KMS-11 (cell line): ENCODE measurements around the gene STX8.

ENCODE experiments used
- H2AFZ ChIP-seq: fragments of 200-600 bp; sonication (generic); 2 replicates; pipeline ENCODE4 v1.6.1; 2016; ENCODE audit warnings: antibody characterized with exemption, mixed run types, low read depth
- H3K27ac ChIP-seq: fragments of 200-600 bp; sonication (generic); 2 replicates; pipeline ENCODE4 v1.6.1; 2016; ENCODE audit warnings: mild to moderate bottlenecking, mixed run types
- H3K27me3 ChIP-seq: fragments of 200-600 bp; sonication (generic); 2 replicates; pipeline ENCODE4 v1.6.1; 2017; ENCODE audit warnings: mild to moderate bottlenecking, low read depth, mixed run types, moderate library complexity; ENCODE audit not compliant: insufficient read depth
- H3K36me3 ChIP-seq: fragments of 200-600 bp; sonication (generic); 2 replicates; pipeline ENCODE4 v1.6.1; 2017; ENCODE audit warnings: mild to moderate bottlenecking, mixed run types; ENCODE audit not compliant: insufficient read depth
- H3K4me1 ChIP-seq: fragments of 200-600 bp; sonication (generic); 2 replicates; pipeline ENCODE4 v1.6.1; 2016; ENCODE audit warnings: mild to moderate bottlenecking, low read depth, mixed run types; ENCODE audit not compliant: poor library complexity, severe bottlenecking
- H3K4me2 ChIP-seq: fragments of 200-600 bp; sonication (generic); 2 replicates; pipeline ENCODE4 v1.7.0; 2016; ENCODE audit warnings: mild to moderate bottlenecking, mixed run types
- H3K4me3 ChIP-seq: fragments of 200-600 bp; sonication (generic); IDR thresholded peaks from 2 replicates; pipeline ENCODE4 v1.6.1; 2017; ENCODE audit warnings: low read depth, low read length, mixed read lengths; ENCODE audit not compliant: insufficient read depth
- H3K79me2 ChIP-seq: fragments of 200-600 bp; sonication (generic); 2 replicates; pipeline ENCODE4 v1.6.1; 2016; ENCODE audit warnings: low read depth, mixed run types; ENCODE audit not compliant: insufficient read depth
- H3K9ac ChIP-seq: fragments of 200-600 bp; sonication (generic); 2 replicates; pipeline ENCODE4 v1.6.1; 2016; ENCODE audit warnings: mild to moderate bottlenecking, mixed run types
- H4K20me1 ChIP-seq: fragments of 200-600 bp; sonication (generic); 2 replicates; pipeline ENCODE4 v1.6.1; 2016; ENCODE audit warnings: mild to moderate bottlenecking, mixed run types; ENCODE audit not compliant: insufficient read depth
- CTCF ChIP-seq: fragments of 200-600 bp; sonication (generic); conservative IDR thresholded peaks from 2 replicates; pipeline ENCODE4 v1.6.1; 2017; ENCODE audit warnings: low read depth, mild to moderate bottlenecking, antibody characterized with exemption, low read length, moderate library complexity, mixed read lengths

Gene STX8

GRCh38 chr17:9270921-9271320 is 304.7 kb downstream of the STX8 start:
- no peak overlapping the region for H2AFZ ChIP-seq
- H4K20me1 ChIP-seq: no peaks in the 10 kb centered on the region
- no peak overlapping the region for H3K4me2 ChIP-seq
- H3K79me2 ChIP-seq: no peaks in the 10 kb centered on the region
- H3K9ac ChIP-seq: no peak overlapping the region
- H3K27ac ChIP-seq: no peak overlapping the region
- H3K4me3 ChIP-seq: no peak overlapping the region
- no peaks in the 10 kb centered on the region for H3K4me1 ChIP-seq
- H3K36me3 ChIP-seq: no peaks in the 10 kb centered on the region
- no peak for TF ChIP-seq CTCF
- no peaks in the 10 kb centered on the region for H3K27me3 ChIP-seq

DNA sequence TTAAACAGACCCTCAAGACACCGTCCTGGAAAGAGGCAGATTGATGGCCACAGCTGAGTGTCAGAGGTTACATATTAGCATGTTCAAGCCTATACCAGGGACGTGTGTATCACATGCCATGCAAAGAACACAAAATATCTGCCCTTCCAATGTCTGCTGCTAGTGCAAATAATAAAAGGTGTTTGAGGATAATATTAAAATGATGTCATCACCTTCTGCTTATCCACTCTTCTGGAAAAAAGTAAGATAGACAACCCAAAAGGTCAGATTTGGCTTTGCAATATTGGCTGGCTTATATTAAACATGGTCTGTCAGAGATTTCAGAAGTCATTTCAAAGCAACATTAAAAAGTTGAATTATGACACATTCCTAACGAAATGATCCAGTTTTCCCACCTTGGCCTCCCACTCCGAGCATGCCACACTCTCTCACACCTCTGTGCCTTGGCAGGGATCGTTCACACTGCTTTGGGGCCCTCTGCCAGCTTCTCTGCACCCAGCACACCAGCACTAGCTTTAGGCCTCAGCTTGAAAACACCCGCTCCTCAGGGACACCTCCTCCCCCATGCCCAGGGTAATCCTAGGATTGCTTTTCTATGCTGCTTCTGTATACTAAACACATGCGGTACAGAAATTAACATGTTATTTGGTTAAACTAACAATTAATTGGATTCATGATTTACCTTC is 306.1 kb downstream of the STX8 start:
- Histone ChIP-seq H3K27me3 (no peaks in the 10 kb centered on the region), H3K4me2 (no peak overlapping the region), H4K20me1 (no peaks in the 10 kb centered on the region), H3K27ac (no peak overlapping the region), H3K4me3 (no peak overlapping the region), H3K4me1 (no peaks in the 10 kb centered on the region), H3K79me2 (no peaks in the 10 kb centered on the region), H3K36me3 (no peaks in the 10 kb centered on the region), H2AFZ (no peak overlapping the region), H3K9ac (no peak overlapping the region)
- no peak for TF ChIP-seq CTCF

- Histone ChIP-seq H3K4me1 (no peaks in the 10 kb centered on the region), H3K4me3 (no peak overlapping the region), H3K79me2 (no peaks in the 10 kb centered on the region), H3K4me2 (no peak overlapping the region), H4K20me1 (no peaks in the 10 kb centered on the region), H3K9ac (no peak overlapping the region), H3K27me3 (no peaks in the 10 kb centered on the region), H3K36me3 (no peaks in the 10 kb centered on the region), H3K27ac (no peak overlapping the region), H2AFZ (no peak overlapping the region)
- no peak for TF ChIP-seq CTCF
These were observed 307.1 kb downstream of the STX8 start for GRCh38 chr17:9268546-9268945.

DNA sequence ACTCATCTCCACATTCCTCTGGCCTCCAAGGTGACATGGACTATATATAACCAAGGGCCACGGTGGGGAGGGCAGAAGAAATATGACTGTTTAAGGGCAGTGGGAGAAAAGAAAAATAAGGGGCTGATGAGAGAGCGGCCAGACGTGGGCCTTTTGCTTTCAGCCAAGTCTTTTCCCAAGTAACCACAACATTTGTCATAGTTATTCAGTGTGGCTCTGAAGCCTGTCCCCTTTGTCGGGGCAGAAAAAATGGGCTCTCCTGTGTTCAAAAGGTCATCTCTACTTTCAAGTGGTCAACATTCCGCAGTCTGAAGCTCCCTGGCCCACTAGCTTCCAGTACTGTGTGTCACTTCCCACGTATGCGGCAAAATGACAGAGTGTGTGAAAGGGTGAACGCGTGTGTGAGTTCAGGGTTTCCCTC is 308.9 kb downstream of the STX8 start:
- Histone ChIP-seq H3K79me2 (no peaks in the 10 kb centered on the region), H3K4me3 (no peak overlapping the region), H4K20me1 (no peaks in the 10 kb centered on the region), H3K9ac (no peak overlapping the region), H3K4me1 (no peaks in the 10 kb centered on the region), H3K36me3 (no peaks in the 10 kb centered on the region), H3K27me3 (no peaks in the 10 kb centered on the region), H3K4me2 (no peak overlapping the region), H2AFZ (no peak overlapping the region), H3K27ac (no peak overlapping the region)
- no peak for TF ChIP-seq CTCF
